NAMALWA (cell line): ENCODE measurements around the gene PDE10A.
"Not testable (repeated sequence)": the region's sequence is repeated elsewhere in the genome, so short reads cannot be mapped to it uniquely, and the experiment has no call there.

ENCODE experiments used
- DNase-seq: peaks from one replicate; pipeline ENCODE4 v3.0.0-alpha.2; 2015; ENCODE audit warnings: low spot score

PDE10A gene

DNA sequence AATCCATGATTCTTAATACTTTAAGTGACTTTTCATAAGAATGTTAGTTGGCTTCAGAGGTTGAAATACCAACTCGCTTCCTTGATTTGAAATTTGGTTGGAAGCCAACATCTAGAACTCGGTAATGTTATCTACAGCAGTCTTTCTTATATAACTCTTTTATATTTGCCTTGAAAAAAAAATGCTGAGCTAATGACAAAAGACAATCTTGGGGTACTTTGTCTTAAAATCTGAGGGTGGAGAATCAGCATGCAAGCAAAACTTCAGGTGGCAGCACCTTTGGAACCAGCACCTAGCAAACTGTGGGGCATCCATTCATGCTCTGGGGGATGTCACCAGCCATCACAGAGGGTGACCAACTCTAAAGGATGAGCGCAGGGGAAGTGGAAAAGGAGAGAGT, 76.3 kb downstream of the PDE10A start:
- DNase-seq, result no peak

DNA sequence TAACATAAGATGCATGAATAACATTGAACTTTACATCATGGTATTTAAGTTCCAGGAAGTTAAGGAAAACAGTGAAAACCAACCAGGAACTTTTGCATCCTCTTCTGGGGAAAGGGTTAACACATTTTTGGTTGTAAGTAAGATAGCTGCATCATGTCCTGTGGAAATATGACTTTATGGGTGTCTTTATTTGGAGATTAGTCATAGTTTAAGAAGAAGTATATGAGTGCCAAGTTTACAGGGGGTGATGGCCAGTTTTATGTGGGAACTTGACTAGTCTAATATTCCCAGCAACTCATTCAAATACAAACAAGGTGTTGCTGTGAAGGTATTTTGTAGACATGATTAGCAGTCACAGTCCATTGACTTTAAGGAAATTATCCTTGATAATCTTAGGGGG, 78.0 kb downstream of the PDE10A start:
- DNase-seq, result no peak

DNA sequence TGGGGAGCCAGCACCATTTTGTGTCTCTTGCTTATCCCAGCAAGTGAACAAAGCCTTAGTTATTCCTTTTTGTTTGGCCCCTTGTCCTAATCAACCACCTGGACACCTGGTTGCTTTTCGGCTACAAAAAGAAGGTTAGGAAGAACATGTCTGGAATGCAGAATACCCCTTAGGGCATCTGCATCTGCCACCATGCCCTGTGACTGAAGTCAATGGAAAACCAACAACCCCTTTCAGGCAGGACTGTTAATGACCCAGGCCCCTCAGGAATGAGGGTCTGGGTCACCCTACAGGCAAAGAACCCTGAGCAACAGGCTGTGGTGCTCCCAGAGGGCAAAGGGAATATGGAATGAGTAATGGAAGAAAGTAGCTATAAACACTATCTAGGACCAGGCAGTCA, 78.5 kb downstream of the PDE10A start:
- DNase-seq, result no peak

DNA sequence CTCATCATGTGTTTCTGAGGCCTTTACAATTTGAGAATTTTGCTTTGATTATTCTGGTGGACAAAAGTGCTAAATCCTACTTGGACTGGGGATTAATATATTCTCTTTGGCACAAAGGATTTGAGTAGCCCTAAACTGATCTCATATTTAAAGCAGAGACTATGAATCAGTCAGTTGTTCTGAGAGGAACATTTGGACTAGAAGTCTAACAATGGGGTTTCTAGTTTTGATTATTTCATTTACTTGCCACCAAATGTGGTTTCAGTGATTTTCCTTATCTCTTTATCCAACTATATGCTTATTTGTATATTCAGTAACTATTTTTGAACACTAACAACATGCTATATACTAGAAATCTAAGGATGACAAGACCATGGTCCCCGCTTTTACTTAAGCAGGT, 81.4 kb downstream of the PDE10A start:
- DNase-seq, result no peak

DNA sequence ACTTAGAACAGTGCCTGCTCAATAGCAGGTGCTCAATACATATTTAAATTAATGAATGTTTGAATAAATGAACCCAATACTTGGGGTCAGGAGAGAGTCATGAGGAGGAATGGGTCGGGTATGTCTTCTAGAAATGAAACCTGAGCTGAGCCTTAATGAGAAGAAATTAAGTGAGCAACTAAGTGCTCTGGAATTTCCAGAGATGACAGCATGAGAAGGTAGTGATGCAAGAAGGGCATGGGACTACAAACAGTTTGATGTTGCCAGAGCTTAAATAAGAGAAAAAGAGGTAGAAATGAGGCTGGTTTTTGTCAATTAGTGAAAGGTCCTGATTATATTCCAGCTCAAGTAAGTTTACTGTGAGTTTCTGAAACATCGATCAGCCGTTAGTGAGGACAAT, 82.9 kb downstream of the PDE10A start:
- DNase-seq, result no peak

DNA sequence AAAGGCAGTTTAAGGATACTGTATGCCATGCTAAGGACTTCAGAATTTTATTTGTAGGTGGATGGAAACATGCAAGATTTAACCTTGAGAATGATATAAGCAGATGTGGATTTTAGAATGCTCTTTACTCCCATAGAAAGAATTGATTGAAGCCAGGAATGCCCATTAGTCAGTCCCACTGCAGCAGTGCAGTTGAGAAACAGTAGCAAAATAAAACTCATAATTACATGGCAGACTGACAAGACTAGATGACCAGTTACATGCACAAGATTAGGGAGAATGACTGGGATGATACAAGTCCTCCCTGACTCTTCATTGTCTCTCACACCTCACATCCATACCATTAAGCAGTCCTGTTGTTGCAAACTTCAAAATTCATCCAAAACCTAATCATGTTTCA, 83.9 kb downstream of the PDE10A start:
- DNase-seq, result no peak

DNA sequence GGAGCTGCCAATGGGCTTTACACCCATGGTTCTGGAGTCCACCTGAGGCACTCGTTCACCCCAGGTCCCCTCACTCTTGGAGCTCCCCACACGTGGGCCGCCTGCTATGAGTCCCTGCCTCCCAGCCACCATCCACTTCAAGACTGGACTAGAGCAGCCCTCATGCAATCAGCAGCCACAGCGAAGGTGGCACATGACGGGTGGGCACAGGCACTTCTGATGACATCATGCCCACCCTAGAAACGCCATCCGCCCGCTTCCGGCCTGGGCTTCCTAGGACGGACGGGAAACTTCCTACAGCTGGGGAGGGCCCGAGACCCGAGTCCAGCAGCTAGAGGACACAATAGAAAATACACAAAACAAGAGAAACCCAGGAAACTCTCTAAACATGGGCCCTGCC, 85.5 kb downstream of the PDE10A start:
- no peak for DNase-seq

DNA sequence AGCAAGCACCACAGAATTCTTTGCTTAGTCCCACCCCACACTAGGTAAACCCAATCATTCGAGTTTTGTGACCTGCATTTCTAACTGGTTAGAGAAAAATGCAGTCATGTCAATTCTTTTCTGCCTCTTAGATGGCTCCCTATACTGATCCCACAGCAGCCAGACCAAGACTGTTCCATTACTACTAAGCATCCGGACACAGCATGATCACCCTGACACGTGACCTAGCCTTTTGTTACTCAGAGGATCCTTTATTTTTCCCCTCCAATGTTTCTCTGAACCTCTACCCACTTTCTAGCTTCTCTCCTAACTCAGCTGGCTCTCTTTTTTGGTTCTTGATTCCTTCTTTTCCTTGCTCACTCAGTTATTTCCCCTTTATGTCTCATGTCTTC, 87.9 kb downstream of the PDE10A start:
- no peak for DNase-seq

DNA sequence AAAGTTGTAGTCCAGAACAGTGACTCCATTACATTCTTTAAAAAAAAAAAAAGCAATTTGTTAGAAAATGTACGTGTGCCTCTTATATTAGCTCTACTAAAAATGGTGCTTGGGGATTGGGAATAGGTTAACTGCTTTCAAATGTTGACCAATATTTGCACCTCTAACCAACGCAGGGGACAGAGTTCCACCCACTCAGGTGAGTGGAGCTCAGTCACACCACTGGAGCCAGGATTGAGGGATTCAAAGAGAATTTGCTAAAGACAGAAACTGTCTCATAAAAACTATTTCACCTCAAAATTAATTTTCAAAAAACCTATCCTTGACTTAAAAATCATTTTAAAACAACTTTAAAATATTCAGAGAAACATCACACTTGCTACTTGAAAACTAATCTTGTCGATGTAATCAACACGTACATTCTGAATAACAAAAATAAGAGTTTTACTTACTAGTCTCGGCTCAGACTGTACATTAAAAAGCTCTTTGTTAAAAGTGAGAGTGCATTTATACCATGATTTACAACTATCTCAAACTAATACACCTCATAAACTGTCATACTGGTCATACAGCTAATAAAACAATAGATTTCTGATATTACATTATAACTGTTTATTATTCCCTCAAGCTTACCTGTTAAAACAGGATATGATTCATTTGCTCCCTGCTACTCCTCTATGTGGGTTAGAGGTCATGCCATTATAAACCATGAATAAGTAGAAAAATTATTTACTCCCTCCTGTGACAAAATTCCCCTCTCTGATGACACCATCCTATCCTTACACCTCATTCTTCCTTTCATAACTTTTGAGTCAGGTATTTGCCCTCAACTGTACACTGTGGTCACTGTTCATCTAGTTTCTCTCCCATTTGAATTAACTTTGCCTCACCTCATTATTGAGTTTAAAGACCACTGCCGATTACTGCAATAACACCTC, 88.6 kb downstream of the PDE10A start:
- no peak for DNase-seq

DNA sequence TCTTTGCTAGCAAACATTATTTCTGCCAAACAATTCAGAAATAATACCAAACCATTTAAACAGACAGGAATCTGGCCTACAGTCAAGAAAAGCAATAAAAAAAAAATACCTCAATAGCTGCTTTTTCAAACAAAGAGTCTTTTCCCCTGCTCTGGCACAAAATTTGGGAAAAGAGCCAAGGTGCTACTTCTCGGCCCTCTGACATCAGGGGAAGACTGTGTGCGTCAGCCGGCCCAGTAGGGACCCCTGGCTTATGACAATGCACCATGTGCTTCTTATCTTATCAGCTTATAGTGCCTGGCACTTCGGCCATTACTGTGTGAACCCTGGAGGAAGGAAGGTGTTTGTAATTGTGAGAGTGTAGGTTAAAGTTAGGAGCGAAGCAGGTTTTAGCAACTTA, 89.4 kb downstream of the PDE10A start:
- DNase-seq, result no peak

DNA sequence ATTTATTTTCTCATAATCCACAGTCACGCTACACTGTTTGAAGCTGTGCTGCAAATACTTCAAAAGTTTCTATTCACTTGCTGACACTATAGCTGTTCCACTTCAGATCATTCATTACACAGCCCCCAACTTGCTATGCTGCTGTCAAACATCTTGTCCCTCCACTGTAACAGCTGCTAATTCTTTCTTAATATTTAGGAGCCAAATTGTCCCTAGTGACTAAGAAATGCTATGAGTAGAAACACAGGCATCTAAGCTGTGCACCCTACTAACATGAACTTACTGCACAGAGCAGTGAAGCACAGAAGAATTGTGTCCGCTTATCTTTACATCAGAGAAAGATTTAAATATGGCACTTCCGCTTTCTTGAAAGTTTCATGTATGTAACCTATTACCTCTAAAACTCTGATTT, 91.3 kb downstream of the PDE10A start:
- no peak for DNase-seq

DNA sequence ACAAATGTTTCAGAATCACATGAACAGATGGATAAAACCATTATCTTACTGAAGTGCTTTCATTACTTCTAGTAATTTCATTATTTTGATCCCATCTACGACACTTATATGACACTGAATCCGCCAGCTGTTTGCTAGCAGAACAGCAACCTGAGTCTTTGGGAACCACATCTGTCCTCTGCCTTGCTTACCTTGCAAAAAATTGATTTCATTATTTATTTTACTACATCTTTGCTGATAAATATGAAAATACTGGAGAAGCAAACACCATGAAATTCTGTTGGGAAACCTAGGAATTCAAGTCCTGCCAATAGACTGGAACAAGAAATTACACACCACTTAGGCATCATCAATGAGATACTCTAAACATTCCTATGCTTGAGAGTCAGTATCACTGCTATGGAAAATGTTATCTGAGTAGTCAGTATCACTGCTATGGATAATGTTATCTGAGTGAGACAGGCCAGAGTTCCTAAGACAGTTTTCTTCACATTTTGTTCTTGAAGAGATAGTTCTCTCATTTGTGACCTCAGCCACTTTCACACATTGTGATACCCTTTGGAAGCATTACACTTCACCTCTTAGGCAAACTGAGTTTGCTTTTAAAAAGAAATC, 91.9 kb downstream of the PDE10A start:
- DNase-seq, result no peak

DNA sequence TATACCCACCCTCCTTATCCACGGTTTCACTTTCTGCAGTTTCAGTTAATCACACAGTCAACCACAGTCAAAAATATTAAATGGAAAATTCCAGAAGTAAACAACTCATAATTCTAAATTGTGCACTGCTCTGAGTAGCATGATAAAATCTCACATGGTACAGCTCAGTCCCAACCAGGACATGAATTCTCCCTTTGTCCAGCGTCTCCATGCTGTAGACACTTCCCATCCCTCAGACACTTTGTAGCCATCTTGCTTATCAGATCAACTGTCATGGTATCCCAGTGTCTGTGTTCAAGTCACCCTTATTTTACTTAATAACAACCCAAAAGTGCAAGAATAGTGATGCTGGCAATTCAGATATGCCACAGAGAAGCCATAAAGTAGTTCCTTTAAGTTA, 94.7 kb downstream of the PDE10A start:
- no peak for DNase-seq

DNA sequence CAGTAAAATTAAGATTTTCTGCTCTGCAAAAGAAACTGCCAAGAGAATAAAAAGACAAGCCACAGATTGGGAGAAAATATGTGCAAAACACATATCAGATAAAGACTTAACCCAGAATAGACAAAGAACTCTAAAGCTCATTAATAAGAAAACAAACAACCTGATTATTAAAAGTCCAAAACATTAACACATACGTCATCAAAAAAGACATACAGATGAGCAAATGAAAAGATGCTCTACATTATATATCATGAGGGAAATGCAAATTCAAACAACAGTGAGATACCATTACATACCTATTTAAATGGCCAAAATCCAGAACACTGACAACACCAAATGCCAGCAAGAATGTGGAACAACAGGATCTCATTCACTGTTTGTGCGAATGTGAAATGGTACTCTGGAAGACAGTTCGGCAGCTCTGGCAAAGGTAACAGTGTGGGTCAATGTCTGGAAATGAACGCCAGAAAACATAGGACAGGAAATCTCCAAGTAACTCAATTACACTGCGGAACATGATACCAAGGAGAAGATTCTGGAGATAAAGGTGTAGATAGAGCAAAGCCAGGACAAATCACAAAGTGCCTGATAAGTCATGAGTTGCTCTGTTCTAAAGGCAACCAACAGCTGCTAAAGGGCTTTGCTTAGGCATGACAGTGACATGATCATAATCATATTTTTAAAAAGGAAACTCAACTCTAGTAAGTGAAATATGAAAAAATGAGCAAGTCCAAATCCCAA, 96.8 kb downstream of the PDE10A start:
- DNase-seq, result no peak

DNA sequence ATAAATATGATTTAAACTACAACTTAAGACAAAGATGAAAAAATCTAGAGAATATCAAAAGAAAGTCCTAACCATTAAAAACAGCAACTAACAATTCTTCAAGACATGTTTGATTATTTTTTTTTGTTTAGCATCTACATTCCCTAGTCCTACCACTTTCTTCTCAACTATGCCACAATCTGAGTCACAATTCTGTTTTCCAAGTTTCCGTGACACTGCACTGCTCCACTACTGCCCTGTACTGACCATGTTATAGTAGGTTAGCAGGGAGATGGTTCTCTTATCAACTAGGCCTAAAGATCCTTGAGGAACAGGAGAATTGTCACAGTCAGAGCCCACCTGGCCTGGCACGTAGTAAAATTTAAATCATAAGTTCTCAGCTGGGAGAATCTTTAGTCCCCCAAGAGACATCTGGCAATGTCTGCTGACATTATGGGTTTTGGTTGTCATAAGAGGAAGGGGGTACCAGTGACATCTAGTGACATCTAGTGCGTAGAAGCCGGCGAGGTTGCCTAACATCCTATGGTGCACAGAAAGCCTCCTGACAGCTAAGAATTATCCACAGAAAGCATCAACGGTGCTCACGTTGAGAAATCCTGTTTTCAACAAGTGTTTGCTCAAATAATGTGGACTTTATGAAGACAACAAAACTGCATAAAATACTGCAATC, 100.5 kb downstream of the PDE10A start:
- no peak for DNase-seq

DNA sequence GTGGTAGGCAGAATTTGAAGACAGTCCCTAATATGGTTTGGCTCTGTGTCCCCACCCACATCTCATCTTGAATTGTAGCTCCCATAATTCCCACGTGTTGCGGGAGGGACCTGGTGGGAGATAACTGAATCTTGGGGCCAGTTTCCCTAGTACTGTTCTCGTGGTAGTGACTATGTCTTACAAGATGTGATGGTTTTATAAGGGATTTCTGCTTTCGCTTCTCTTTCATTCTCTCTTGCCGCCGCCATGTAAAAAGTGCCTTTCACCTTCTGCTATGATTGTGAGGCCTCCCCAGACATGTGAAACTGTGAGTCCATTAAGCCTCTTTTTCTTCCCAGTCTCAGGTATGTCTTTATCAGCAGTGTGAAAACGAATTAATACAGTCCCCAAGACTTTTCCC, 103.4 kb downstream of the PDE10A start:
- no peak for DNase-seq

DNA sequence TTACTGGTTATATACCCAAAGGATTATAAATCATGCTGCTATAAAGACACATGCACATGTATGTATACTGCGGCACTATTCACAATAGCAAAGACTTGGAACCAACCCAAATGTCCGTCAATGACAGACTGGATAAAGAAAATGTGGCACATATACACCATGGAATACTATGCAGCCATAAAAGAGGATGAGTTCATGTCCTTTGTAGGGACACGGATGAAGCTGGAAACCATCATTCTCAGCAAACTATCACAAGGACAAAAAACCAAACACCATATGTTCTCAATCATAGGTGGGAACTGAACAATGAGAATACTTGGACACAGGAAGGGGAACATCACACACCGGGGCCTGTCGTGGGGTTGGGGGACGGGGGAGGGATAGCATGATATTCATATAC, 104.9 kb downstream of the PDE10A start:
- DNase-seq, result not testable (repeated sequence)

DNA sequence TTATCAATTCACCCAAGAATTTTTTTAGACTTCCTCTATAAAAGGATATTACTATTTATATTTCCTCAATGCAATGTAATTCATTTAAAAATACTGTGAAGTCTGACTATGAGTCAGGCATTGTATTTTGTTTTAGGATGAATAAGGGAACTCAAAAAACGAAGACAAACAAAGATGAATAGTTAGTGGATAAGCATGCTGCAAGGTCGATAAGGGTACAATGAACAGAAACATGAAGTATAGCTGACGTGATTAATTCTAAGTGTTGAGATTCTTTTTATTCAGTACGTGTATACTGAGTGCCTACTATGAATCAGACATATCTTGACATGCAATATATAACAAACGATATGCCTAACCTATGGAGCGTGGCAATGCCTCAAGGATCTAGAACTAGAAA, 105.4 kb downstream of the PDE10A start:
- DNase-seq, result no peak

DNA sequence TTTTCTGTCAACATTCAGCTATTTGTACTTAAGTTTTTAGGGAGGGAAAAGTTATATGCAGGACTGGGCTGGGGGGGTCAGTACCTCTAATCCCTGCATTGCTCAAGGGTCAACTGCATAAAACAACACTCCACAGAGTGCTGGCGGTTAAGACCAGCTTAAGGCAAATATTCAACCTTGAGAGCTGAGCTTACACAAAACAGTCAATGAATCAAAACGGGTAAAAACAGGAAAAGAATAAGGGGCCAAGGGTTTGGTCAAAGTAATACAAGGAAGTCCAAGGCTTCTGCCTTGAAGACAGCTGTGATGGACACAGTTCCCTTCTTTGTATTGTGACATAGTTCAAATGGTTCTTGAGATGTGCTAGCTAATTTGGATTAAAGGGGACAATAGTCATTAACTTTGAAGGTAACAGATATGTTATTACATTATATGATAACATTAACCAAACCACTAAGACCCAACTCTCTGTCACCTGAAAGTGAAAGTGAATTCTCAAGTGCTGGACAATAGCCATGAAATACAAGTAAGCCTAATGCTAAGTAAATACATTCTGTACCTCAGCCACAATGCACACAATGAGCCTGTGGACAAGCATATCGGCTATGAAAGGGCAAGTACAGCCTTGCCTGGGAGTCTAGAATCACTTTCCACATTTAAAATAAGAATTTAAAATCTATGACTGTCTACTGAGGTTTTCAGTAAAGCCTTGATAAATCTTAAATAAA, 106.8 kb downstream of the PDE10A start:
- DNase-seq, result no peak

DNA sequence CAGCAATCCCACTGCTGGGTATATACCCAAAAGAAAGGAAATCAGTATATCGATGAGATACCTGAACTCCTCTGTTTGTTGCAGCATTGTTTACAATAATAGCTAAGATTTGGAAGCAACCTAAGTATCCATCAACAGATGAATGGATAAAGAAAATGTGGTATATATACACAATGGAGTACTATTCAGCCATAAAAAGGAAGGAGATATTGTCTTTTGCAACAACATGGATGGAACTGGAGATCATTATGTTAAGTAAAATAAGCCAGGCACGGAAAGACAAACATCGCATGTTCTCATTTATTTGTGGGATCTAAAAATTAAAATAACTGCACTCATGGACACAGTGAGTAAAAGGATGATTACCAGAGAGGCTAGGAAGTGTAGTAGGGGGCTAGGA, 108.4 kb downstream of the PDE10A start:
- not testable (repeated sequence) for DNase-seq

DNA sequence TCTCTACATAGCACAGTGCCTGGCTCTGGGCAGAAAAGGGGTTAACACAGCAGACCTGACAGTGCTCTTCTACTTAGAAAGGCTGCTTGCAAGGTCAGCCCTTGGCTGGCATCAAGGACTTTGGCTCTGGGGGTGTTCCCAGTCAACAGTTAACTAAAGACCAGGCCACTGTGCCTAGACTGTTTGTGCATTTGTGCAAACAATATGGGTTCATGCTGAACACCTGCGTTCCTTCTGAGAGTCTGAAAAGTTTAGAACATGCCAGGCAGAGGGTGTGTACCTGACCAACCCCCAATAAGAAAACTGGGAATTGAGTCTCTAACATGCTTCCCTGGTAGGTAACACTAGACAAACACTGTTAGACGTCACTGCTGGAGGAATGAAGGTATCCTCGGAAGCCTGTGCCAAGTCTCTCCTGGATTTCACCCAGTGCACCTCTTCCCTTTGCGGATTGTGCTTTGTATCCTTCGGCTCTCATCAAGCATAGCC, 110.7 kb downstream of the PDE10A start:
- DNase-seq, result no peak

DNA sequence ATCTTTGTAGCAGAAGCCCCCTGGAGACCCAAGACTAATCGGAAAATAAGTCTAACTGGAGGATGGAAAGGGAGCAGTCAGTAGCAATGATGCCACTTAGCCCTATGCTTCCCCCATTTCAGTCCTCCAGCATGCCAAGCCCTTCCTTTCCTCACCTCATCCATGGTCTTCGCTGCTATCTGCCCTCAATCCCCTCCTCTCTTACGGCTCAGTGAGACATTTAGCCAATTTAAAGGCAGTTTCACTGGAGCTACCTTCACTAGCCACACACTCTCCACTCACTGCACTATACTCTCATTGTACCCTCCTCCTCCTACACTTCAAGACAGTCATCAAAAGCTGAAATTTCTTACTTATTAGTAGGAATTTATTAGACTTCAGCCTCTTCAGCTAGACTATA, 111.2 kb downstream of the PDE10A start:
- DNase-seq, result no peak
